IMR-90 (cell line): ENCODE results near the gene AGXT. TPM values are rescaled to one million over a fixed set of nuclear protein-coding genes. Genes with fewer than 3 reads are reported as not detected.

Experiments
- ATAC-seq: fragments of 200-7000 bp; cut with Tn5 transposase; 2 replicates; pipeline ENCODE4 v1.9.1; 2020; ENCODE audit warnings: low read depth, mild to moderate bottlenecking, moderate library complexity
- BruUV-seq: library from RNA; stranded (reverse); fragments of 400-500 nt; replicated peaks from 2 replicates; lab custom pipeline; 2021; lab: Mats Ljungman, UMichigan
- CTCF ChIA-PET: fragments of 300-600 bp; formaldehyde crosslinking; extraction: SDS; loops from one replicate; lab custom pipeline; 2021; ENCODE audit warnings: antibody characterized with exemption; lab: Yijun Ruan, JAX
- POLR2A ChIA-PET: fragments of 300-600 bp; sonication (Branson Sonifier 250); formaldehyde crosslinking; loops from one replicate; lab custom pipeline; 2022; ENCODE audit warnings: antibody characterized with exemption; ENCODE audit not compliant: unreplicated experiment; lab: Charles Lee
- DNase-seq: peaks from one replicate; pipeline ENCODE4 v3.0.0; 2013
- H2AFZ ChIP-seq: replicated peaks from 2 replicates; pipeline ENCODE3; 2013; ENCODE audit warnings: low read length, mild to moderate bottlenecking; ENCODE audit not compliant: poor library complexity
- H2AK5ac ChIP-seq: 2 replicates; pipeline ENCODE4 v1.6.1; 2013; ENCODE audit warnings: low read depth, low read length, inconsistent platforms
- H2AK9ac ChIP-seq: replicated peaks from 2 replicates; pipeline ENCODE3; 2013; ENCODE audit warnings: mild to moderate bottlenecking, low read depth, low read length, moderate library complexity; ENCODE audit not compliant: poor library complexity
- H2BK120ac ChIP-seq: 2 replicates; pipeline ENCODE4 v1.6.1; 2013; ENCODE audit warnings: low read depth, low read length, inconsistent platforms
- H2BK15ac ChIP-seq: 3 replicates; pipeline ENCODE4 v1.6.1; 2013; ENCODE audit warnings: low read depth, low read length, inconsistent platforms
- H2BK20ac ChIP-seq: 2 replicates; pipeline ENCODE4 v1.6.1; 2013; ENCODE audit warnings: low read depth, mild to moderate bottlenecking, inconsistent platforms, low read length, moderate library complexity
- H2BK5ac ChIP-seq: 2 replicates; pipeline ENCODE4 v1.6.1; 2013; ENCODE audit warnings: mild to moderate bottlenecking, low read depth, low read length, inconsistent platforms; ENCODE audit not compliant: poor library complexity, severe bottlenecking
- H3K14ac ChIP-seq: replicated peaks from 2 replicates; pipeline ENCODE4 v1.6.1; 2013; ENCODE audit warnings: low read depth, low read length, inconsistent platforms
- H3K18ac ChIP-seq: 2 replicates; pipeline ENCODE4 v1.6.1; 2013; ENCODE audit warnings: low read depth, low read length, control low read depth
- H3K23ac ChIP-seq: 2 replicates; pipeline ENCODE4 v1.6.1; 2013; ENCODE audit warnings: low read depth, low read length, inconsistent platforms
- H3K27ac ChIP-seq: 2 replicates; pipeline ENCODE4 v1.5.1; 2013; ENCODE audit warnings: mild to moderate bottlenecking, control low read depth, low read length; ENCODE audit not compliant: insufficient read depth
- H3K27me3 ChIP-seq: 2 replicates; pipeline ENCODE4 v1.6.1; 2013; ENCODE audit warnings: low read length; ENCODE audit not compliant: control insufficient read depth, insufficient read depth
- H3K36me3 ChIP-seq: 2 replicates; pipeline ENCODE4 v1.6.1; 2013; ENCODE audit warnings: low read length, mixed read lengths; ENCODE audit not compliant: control insufficient read depth, insufficient read depth
- H3K4ac ChIP-seq: 2 replicates; pipeline ENCODE4 v1.6.1; 2013; ENCODE audit warnings: low read depth, low read length, inconsistent platforms
- H3K4me1 ChIP-seq: 2 replicates; pipeline ENCODE4 v1.6.1; 2013; ENCODE audit warnings: low read length, mixed read lengths; ENCODE audit not compliant: control insufficient read depth, insufficient read depth
- H3K4me2 ChIP-seq: 2 replicates; pipeline ENCODE4 v1.6.1; 2013; ENCODE audit warnings: low read depth, mild to moderate bottlenecking, control low read depth, low read length, moderate library complexity
- H3K4me3 ChIP-seq: 2 replicates; pipeline ENCODE4 v1.5.1; 2013; ENCODE audit warnings: low read depth, mild to moderate bottlenecking, control low read depth, low read length, moderate library complexity; ENCODE audit not compliant: insufficient read depth
- H3K56ac ChIP-seq: 2 replicates; pipeline ENCODE4 v1.6.1; 2013; ENCODE audit warnings: low read length, inconsistent platforms; ENCODE audit not compliant: insufficient read depth; ENCODE audit errors: extremely low read depth
- H3K79me1 ChIP-seq, 2 experiments: 2 replicates each; pipeline ENCODE4 v1.6.1; 2013; ENCODE audit warnings: low read length in 2 of 2, inconsistent platforms in 1 of 2, low read depth in 1 of 2
- H3K9ac ChIP-seq: 2 replicates; pipeline ENCODE4 v1.6.1; 2013; ENCODE audit warnings: low read depth, low read length, control low read depth
- H3K9me1 ChIP-seq: 2 replicates; pipeline ENCODE4 v1.6.1; 2013; ENCODE audit warnings: low read length, inconsistent platforms; ENCODE audit not compliant: insufficient read depth
- H3K9me3 ChIP-seq: 2 replicates; pipeline ENCODE4 v1.6.1; 2013; ENCODE audit warnings: low read length; ENCODE audit not compliant: control insufficient read depth, insufficient read depth
- H4K20me1 ChIP-seq: 2 replicates; pipeline ENCODE4 v1.6.1; 2013; ENCODE audit warnings: low read length, inconsistent platforms; ENCODE audit not compliant: insufficient read depth
- H4K5ac ChIP-seq: 2 replicates; pipeline ENCODE4 v1.6.1; 2013; ENCODE audit warnings: mild to moderate bottlenecking, low read depth, low read length, control low read depth
- H4K8ac ChIP-seq, 2 experiments: 2 replicates each; pipeline ENCODE4 v1.6.1; 2013; ENCODE audit warnings: low read depth in 2 of 2, low read length in 2 of 2, control low read depth in 1 of 2, inconsistent platforms in 1 of 2
- H4K91ac ChIP-seq: 2 replicates; pipeline ENCODE4 v1.6.1; 2013; ENCODE audit warnings: low read depth, low read length, inconsistent platforms; ENCODE audit not compliant: insufficient read depth
- BHLHE40 ChIP-seq: fragments of 150-350 bp; IDR thresholded peaks from 2 replicates; pipeline ENCODE4 v1.6.1; 2016; ENCODE audit warnings: mild to moderate bottlenecking, low read depth, low read length
- CHD1 ChIP-seq: IDR thresholded peaks from 2 replicates; pipeline ENCODE4 v1.6.1; 2012; ENCODE audit warnings: low read depth, low read length, improper control_type of control experiment
- CTCF ChIP-seq: conservative IDR thresholded peaks from 2 replicates; pipeline ENCODE4 v1.5.1; 2012; ENCODE audit warnings: mild to moderate bottlenecking, low read depth, low read length, improper control_type of control experiment
- MAFK ChIP-seq: IDR thresholded peaks from 2 replicates; pipeline ENCODE4 v1.6.1; 2012; ENCODE audit warnings: low read depth, low read length, improper control_type of control experiment
- NFE2L2 ChIP-seq: fragments of 150-350 bp; IDR thresholded peaks from 2 replicates; pipeline ENCODE4 v1.6.1; 2016; ENCODE audit warnings: low read depth, mild to moderate bottlenecking, low read length
- POLR2A ChIP-seq: IDR thresholded peaks from 2 replicates; pipeline ENCODE4 v1.6.1; 2012; ENCODE audit warnings: mild to moderate bottlenecking, low read depth, low read length
- RCOR1 ChIP-seq: IDR thresholded peaks from 2 replicates; pipeline ENCODE4 v1.6.1; 2012; ENCODE audit warnings: mild to moderate bottlenecking, low read length, improper control_type of control experiment; ENCODE audit not compliant: insufficient replicate concordance
- RFX5 ChIP-seq: IDR thresholded peaks from 2 replicates; pipeline ENCODE4 v1.8.0; 2012; ENCODE audit warnings: low read depth, mild to moderate bottlenecking, low read length, moderate library complexity
- WGBS, 2 experiments: methylation state at CpG; one replicate each; pipeline versions ENCODE4 v1.1.5 to v1.1.7; 2013; ENCODE audit warnings: missing lambda C conversion rate in 2 of 2; ENCODE audit not compliant: insufficient read length in 1 of 2; ENCODE audit errors: extremely low coverage in 2 of 2; 5-methylcytosine and 5-hydroxymethylcytosine counted together
- dilution Hi-C: fragments of 300-500 bp; cut with HindIII; formaldehyde crosslinking; loops from one replicate; pipeline ENCODE4 v1.14.3; 2018; ENCODE audit warnings: low sequenced_read_pairs; ENCODE audit not compliant: unreplicated experiment
- in situ Hi-C: fragments of 300-500 bp; cut with MboI; formaldehyde crosslinking; loops from 3 replicates; pipeline ENCODE4 v1.14.3; 2019; ENCODE audit warnings: low sequenced_read_pairs, inconsistent platforms, mixed read lengths
- intact Hi-C: fragments of 100-400 bp; cut with micrococcal nuclease; formaldehyde crosslinking; loops from 2 replicates; pipeline ENCODE4 v1.10.0; 2022
- polyA plus RNA-seq, 3 experiments: library from polyadenylated mRNA; depleted of rRNA; stranded (reverse); fragments of >200 nt; gene quantifications; 2 replicates each; pipeline ENCODE4 v1.2.3, GENCODE V29; 2012; ENCODE audit warnings: low replicate concordance in 1 of 3
- total RNA-seq: library from RNA; depleted of rRNA; stranded (reverse); fragments of >200 nt; gene quantifications from 2 replicates; pipeline ENCODE4 v1.2.3, GENCODE V29; 2012

AGXT gene
- total and polyA plus RNA-seq, 2 of the 4 experiments (the other 2 are of a cell fraction): not detected

- in situ Hi-C loops: no loop called here
- H2AFZ ChIP-seq: no peak overlapping the region
- peaks cover 22% of the 10 kb centered on the region for H3K4me1 ChIP-seq
- dilution Hi-C loops: no loop called here
- H2BK15ac ChIP-seq: no peak overlapping the region
- H3K23ac ChIP-seq: no peak overlapping the region
- H3K56ac ChIP-seq: no peak overlapping the region
- BruUV-seq: no TSS peak
- no peak overlapping the region for H4K5ac ChIP-seq
- H4K8ac ChIP-seq: no peak overlapping the region
- TF ChIP-seq MAFK (no peak), NFE2L2 (no peak), POLR2A (no peak), CHD1 (no peak), BHLHE40 (no peak), RCOR1 (no peak), CTCF (no peak), RFX5 (no peak)
- WGBS, 2 experiments: 100% methylated on average over 8 of the region's 29 CpGs; no CpG with 5 or more reads in 1 of the 2 experiments
- POLR2A ChIA-PET: interaction anchor here (0.6 kb wide), 1 partner anchor 16 kb away, joined by 3 read pairs; no protein-coding TSS in a partner anchor
- no peak overlapping the region for H2BK5ac ChIP-seq
- DNase-seq (no peak), ATAC-seq (no peak)
- no peak overlapping the region for H3K9ac ChIP-seq
- intact Hi-C loops: no loop called here
- H3K9me3 ChIP-seq: no peaks in the 10 kb centered on the region
- no peak overlapping the region for H2BK120ac ChIP-seq
- H2BK20ac ChIP-seq: no peak overlapping the region
- H3K9me1 ChIP-seq: peaks cover 10% of the 10 kb centered on the region
- H2AK9ac ChIP-seq: no peak overlapping the region
- CTCF ChIA-PET: no interaction called here
- H3K4me2 ChIP-seq: no peak overlapping the region
- H3K14ac ChIP-seq: no peak overlapping the region
- no peak overlapping the region for H3K27ac ChIP-seq
- peak overlapping the region; percentile 72; the same call in 1 of the 2 replicates for H2AK5ac ChIP-seq
- no peaks in the 10 kb centered on the region for H4K20me1 ChIP-seq
- H3K4me3 ChIP-seq: no peak overlapping the region
- H3K27me3 ChIP-seq: peaks cover 8% of the 10 kb centered on the region
- H3K36me3 ChIP-seq: no peaks in the 10 kb centered on the region
- H3K4ac ChIP-seq: no peak overlapping the region
- H3K18ac ChIP-seq: no peak overlapping the region
- no peaks in the 10 kb centered on the region for H3K79me1 ChIP-seq
- no peak overlapping the region for H4K91ac ChIP-seq
Observed at GRCh38 chr2:240925568-240926515, 57.2 kb downstream of the AGXT start.
